ENCODE measurements around the gene MTHFD2L.
"Not testable (repeated sequence)": the region's sequence is repeated elsewhere in the genome, so short reads cannot be mapped to it uniquely, and the experiment has no call there.

Gene MTHFD2L

DNA sequence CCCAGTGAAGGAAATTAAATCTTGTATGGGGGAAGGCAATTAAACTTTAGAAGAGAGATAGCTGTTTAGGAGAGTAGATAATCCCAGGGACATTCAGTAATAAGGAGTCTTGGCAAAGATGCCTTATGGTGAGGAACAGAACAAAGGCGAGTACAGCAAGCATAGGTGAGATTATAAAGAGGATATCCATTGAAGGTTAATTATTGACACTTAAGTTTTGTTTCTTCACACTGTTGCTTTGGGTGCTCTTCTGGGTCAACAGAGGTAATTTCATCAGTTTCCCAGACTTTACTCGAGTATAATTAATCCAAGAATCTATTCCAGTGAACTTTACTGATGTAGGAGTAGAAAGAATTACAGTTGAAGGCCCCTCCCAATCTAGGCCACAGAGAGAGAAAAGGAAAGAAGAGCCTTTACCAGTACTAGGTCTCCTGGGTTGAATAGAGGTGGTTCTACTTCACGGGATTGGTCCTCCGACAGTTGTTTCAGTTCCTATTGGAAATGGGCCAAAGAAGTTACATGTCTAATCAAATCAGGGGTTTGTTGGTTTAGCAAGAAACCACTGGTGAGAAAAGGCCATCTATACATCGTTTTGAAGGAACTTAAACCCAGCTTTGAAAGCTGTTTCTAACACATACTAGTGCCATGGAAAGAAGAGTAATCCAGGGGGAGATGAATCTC is 177.6 kb downstream of the MTHFD2L start:
- TF ChIP-seq, protein P1, sequence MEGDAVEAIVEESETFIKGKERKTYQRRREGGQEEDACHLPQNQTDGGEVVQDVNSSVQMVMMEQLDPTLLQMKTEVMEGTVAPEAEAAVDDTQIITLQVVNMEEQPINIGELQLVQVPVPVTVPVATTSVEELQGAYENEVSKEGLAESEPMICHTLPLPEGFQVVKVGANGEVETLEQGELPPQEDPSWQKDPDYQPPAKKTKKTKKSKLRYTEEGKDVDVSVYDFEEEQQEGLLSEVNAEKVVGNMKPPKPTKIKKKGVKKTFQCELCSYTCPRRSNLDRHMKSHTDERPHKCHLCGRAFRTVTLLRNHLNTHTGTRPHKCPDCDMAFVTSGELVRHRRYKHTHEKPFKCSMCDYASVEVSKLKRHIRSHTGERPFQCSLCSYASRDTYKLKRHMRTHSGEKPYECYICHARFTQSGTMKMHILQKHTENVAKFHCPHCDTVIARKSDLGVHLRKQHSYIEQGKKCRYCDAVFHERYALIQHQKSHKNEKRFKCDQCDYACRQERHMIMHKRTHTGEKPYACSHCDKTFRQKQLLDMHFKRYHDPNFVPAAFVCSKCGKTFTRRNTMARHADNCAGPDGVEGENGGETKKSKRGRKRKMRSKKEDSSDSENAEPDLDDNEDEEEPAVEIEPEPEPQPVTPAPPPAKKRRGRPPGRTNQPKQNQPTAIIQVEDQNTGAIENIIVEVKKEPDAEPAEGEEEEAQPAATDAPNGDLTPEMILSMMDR (IDR thresholded peaks at IDR 0.05; ENCODE audit: control insufficient read depth, insufficient read depth, low read depth, low read length, missing control alignments) = no peak
- no peak for DNase-seq (ENCODE audit: low read depth)

DNA sequence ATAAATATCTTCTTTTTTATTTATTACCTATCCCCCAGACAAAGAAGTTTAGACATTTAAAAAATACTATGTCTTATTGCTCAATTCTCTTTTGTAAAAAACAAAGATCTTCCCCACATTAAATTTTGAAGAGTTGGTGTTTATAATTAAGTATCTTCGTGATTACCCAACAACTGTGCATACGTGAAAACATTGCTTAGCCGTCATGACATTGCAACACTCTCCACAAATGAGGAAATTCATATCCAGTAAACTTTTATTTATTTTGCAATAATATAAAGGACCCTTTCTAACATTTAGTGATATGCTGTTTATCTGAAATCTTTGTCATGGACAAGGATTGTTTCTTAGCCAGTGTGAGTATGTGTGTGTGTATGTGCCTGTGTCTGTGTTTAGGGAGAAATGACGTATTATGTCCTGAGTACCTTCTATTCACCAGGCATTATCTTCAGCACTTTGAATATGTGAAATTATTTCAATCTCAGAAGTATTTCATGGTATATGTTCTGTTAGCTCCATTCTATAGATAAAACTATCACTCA is 180.9 kb downstream of the MTHFD2L start:
- no peak overlapping the region for H3K4me3 ChIP-seq (ENCODE audit: control insufficient read depth, low read depth, low read length)
- TF ChIP-seq, protein P1 (IDR thresholded peaks at IDR 0.05; ENCODE audit: control insufficient read depth, insufficient read depth, low read depth, low read length, missing control alignments) = no peak
- no peak for DNase-seq (ENCODE audit: low read depth)

More for the DNA sequence above, 177.6 kb downstream of the MTHFD2L start:
- no peak overlapping the region for H3K4me3 ChIP-seq (ENCODE audit: control insufficient read depth, low read depth, low read length)

DNA sequence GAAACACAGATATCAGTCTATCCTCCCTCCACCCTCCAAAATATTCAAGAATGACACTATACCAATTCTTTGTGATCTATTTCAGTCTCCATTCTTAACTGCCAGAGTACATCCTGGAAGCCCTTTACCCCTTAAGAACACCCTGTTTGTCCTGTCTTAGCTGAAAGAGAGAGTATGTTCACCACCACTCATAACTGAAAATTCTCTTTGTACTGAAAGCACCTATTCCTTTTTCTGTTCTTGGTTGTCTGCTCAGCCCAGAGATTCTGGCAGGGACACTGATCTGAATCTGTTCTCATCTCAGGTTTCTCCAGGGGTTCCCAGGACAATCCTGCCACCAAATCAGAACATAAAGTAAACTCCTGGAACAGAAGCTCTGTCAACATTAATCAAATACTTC is 181.6 kb downstream of the MTHFD2L start:
- TF ChIP-seq, protein P1 (IDR thresholded peaks at IDR 0.05; ENCODE audit: control insufficient read depth, insufficient read depth, low read depth, low read length, missing control alignments) = no peak
- no peak for DNase-seq (ENCODE audit: low read depth)
- H3K4me3 ChIP-seq (ENCODE audit: control insufficient read depth, low read depth, low read length) = no peak overlapping the region

DNA sequence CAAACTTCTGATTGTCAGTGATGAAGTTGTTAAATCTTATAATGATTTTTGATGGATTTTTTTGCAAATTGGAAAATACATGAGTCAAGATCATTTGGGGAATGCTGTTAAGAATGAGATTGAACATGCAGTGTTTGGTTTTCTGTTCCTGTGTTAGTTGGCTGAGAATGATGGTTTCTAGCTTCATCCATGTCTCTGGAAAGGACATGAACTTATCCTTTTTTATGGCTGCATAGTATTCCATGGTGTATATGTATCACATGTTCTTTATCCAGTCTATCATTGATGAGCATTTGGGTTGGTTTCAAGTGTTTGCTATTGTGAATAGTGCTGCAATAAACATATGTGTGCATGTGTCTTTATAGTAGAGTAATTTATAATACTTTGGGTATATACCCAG is 182.5 kb downstream of the MTHFD2L start:
- DNase-seq (ENCODE audit: low read depth); H3K4me3 ChIP-seq (ENCODE audit: control insufficient read depth, low read depth, low read length): not testable (repeated sequence)

DNA sequence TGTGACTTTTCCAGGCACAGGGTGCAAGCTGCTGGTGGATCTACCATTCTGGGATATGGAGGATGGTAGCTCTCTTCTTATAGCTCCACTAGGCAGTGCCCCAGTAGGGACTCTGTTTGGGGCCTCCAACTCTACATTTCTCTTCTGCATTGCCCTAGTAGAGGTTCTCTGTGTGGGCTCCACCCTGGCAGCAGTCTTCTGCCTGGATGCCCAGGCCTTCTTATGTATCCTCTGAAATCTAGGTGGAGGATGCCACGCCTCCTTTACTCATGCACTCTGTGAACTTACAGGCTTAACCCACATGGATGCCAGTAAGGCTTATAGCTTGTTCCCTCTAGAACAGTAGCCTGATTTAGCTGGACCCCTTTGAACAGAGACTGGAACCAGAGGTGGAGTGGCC is 186.1 kb downstream of the MTHFD2L start:
- DNase-seq (ENCODE audit: low read depth) = no peak
- TF ChIP-seq, protein P1 (IDR thresholded peaks at IDR 0.05; ENCODE audit: control insufficient read depth, insufficient read depth, low read depth, low read length, missing control alignments) = no peak

More for the DNA sequence above, 186.1 kb downstream of the MTHFD2L start:
- no peak overlapping the region for H3K4me3 ChIP-seq (ENCODE audit: control insufficient read depth, low read depth, low read length)

All from AG09309 (cell line).